Transverse colon (tissue), 4 donors: ENCODE data around the gene DNAAF5. TPM values are rescaled to one million over a fixed set of nuclear protein-coding genes. Genes with fewer than 3 reads are reported as not detected.

ENCODE experiments used
- DNase-seq: peaks from one replicate; pipeline ENCODE4 v3.0.0-alpha.2; 2019
- H3K27ac ChIP-seq, 4 donors: fragments of 200-600 bp; sonication (generic); 2 replicates each; pipeline ENCODE4 v1.5.1; 2016 to 2018; ENCODE audit warnings: inconsistent platforms in 4 of 4
- H3K27me3 ChIP-seq: fragments of 200-600 bp; sonication (generic); 2 replicates; pipeline ENCODE4 v1.5.1; 2017; ENCODE audit warnings: inconsistent platforms
- H3K36me3 ChIP-seq, 4 donors: fragments of 200-600 bp; sonication (generic); 2 replicates each; pipeline ENCODE4 v1.5.1; 2017 to 2019; ENCODE audit warnings: inconsistent platforms in 4 of 4
- H3K4me1 ChIP-seq, 4 donors: fragments of 200-600 bp; sonication (generic); 2 replicates each; pipeline ENCODE4 v1.5.1; 2017 to 2020; ENCODE audit warnings: inconsistent platforms in 4 of 4
- H3K4me3 ChIP-seq, 4 donors: fragments of 200-600 bp; sonication (generic); 1 replicate in 1 of 4; 2 replicates in 3 of 4; pipeline versions ENCODE4 v1.5.1 to v1.6.1; 2017 to 2019; ENCODE audit warnings: inconsistent platforms in 4 of 4
- H3K9me3 ChIP-seq, 2 donors: fragments of 200-600 bp; sonication (generic); 2 replicates each; pipeline ENCODE4 v1.5.1; 2017 to 2019; ENCODE audit warnings: inconsistent platforms in 2 of 2
- CTCF ChIP-seq, 5 experiments: fragments of 200-600 bp in 3 of 5; fragments of 450-650 bp in 2 of 5; sonication (generic) in 3 of 5; IDR thresholded peaks; 1 replicate in 2 of 5; 2 replicates in 3 of 5; pipeline ENCODE4 v1.5.1; 2016 to 2017; ENCODE audit warnings: antibody characterized with exemption in 5 of 5, inconsistent platforms in 3 of 5, mild to moderate bottlenecking in 2 of 5, moderate library complexity in 1 of 5
- EP300 ChIP-seq: sonication (generic); formaldehyde crosslinking; IDR thresholded peaks from one replicate; pipeline ENCODE4 v1.6.1; 2017; ENCODE audit warnings: antibody characterized with exemption, low read depth
- POLR2A ChIP-seq: fragments of 450-650 bp; IDR thresholded peaks from one replicate; pipeline ENCODE4 v1.6.1; 2016; ENCODE audit warnings: antibody characterized with exemption, mild to moderate bottlenecking, moderate library complexity
- POLR2AphosphoS5 ChIP-seq, 3 donors: sonication (generic); formaldehyde crosslinking; IDR thresholded peaks; one replicate each; pipeline ENCODE4 v1.6.1; 2016; ENCODE audit warnings: antibody characterized with exemption in 3 of 3
- WGBS, 2 donors: methylation state at CpG; one replicate each; pipeline ENCODE4 v1.1.5; 2018; ENCODE audit warnings: low coverage in 1 of 2; 5-methylcytosine and 5-hydroxymethylcytosine counted together
- in situ Hi-C, 4 donors: fragments of 200-750 bp; cut with MboI; loops; one replicate each; pipeline versions ENCODE4 v1.15.0 to v1.15.1; 2017; ENCODE audit warnings: low sequenced_read_pairs in 3 of 4, low pct_ligation_motif_present in 1 of 4, low pct_unique_long_range_greater_than_20kb in 1 of 4
- intact Hi-C: fragments of 100-400 bp; cut with DNase I; formaldehyde crosslinking; loops from one replicate; pipeline ENCODE4 v1.15.1; 2023; ENCODE audit warnings: low total_unique reads
- total RNA-seq, 4 donors: library from RNA; depleted of rRNA; stranded (reverse); fragments of >200 nt; gene quantifications; one replicate each; pipeline ENCODE4 v1.1.0, GENCODE V29; 2016

The DNAAF5 gene
- total RNA-seq, 4 donors from 2014 or later = 20.5 to 97.3 (median 34.6) TPM

DNA sequence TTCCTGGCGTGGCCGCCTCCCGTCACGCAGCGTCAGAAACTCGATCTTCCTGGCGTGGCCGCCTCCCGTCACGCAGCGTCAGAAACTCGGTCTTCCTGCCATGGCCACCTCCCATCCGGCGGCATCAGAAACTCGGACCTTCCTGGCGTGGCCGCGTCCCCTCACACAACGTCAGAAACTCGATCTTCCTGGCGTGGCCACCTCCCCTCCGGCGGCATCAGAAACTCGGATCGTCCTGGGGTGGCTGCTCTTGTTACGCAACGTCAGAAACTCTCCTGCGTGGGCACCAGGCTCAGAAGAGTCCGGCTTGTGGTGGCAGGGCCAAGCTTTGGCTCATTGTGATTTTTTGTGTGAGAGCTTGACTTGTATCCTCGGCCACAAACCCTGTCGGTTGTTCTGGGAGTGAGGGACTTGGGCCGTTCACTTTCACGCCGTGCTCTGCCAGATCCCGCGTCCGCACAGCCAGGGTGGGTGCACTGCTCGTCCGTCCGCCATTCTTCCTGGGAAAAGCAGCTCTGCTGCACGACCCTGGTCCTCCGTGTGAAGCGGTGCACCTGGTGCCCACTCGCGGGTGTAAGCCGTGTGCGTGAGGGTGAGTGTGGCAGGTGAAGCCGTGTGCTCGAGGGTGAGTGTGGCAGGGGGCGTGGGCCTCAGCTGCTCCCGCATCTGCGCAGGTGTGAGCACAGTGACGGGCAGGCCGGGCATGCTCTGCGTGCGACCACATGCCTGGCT lies 56.4 kb downstream of the DNAAF5 start:
- Histone ChIP-seq H3K9me3 (no peaks in the 10 kb centered on the region), H3K4me1 (peaks cover 0 to 11% (median 0%) of the 10 kb centered on the region in 4 donors), H3K4me3 (no peak overlapping the region), H3K36me3 (peaks cover 0 to 4% (median 0%) of the 10 kb centered on the region in 4 donors), H3K27ac (no peak overlapping the region), H3K27me3 (no peaks in the 10 kb centered on the region)
- in situ Hi-C loops = loop anchor here in 1 of 4 donors (10.0 kb wide), 1 partner anchor 92 kb away; the partner anchor contains the start of gene GET4
- WGBS, 2 donors = 93 to 97% methylated on average over 14 to 55 of the region's 56 CpGs
- intact Hi-C loops = no loop called here
- DNase-seq = no peak
- TF ChIP-seq CTCF (IDR thresholded peaks at IDR 0.05) (no peak), POLR2A (no peak), POLR2AphosphoS5 (IDR thresholded peaks at IDR 0.05) (no peak), EP300 (no peak)

- intact Hi-C loops = no loop called here
- Histone ChIP-seq H3K27ac (no peak overlapping the region), H3K9me3 (no peaks in the 10 kb centered on the region), H3K36me3 (peaks cover 0 to 4% (median 0%) of the 10 kb centered on the region in 4 donors), H3K4me1 (peaks cover 0 to 11% (median 0%) of the 10 kb centered on the region in 4 donors), H3K4me3 (no peak overlapping the region), H3K27me3 (no peaks in the 10 kb centered on the region)
- TF ChIP-seq POLR2AphosphoS5 (IDR thresholded peaks at IDR 0.05) = no peak
- no peak for TF ChIP-seq EP300
- TF ChIP-seq CTCF (IDR thresholded peaks at IDR 0.05) = no peak
- no peak for TF ChIP-seq POLR2A
- 70 to 93% methylated on average over 4 to 36 of the region's 36 CpGs for WGBS, 2 donors
- in situ Hi-C loops = loop anchor here in 1 of 4 donors (10.0 kb wide), 1 partner anchor 91 kb away; the partner anchor contains the start of gene GET4
- DNase-seq = no peak
These were observed 57.3 kb downstream of the DNAAF5 start for GRCh38 chr7:783556-784490.

DNA sequence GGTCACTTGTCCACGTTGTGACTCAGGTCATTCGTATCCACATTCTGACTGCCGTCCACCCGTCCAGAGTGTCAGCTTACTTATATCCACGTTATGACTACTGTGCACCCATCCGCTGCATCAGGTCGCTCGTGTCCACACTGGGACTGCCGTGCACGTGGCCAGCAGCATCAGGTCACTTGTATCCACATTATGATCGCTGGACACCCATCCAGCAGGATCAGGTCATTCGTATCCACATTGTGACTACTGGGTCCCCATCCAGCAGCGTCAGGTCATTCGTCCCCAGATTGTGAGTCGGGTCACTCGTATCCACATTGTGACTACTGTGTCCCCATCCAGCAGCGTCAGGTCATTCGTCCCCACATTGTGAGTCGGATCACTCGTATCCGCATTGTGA lies 58.5 kb downstream of the DNAAF5 start:
- TF ChIP-seq POLR2AphosphoS5 (IDR thresholded peaks at IDR 0.05) (no peak), EP300 (no peak), CTCF (IDR thresholded peaks at IDR 0.05) (no peak), POLR2A (no peak)
- H3K27ac ChIP-seq = no peak overlapping the region
- no peak for DNase-seq
- no peak overlapping the region for H3K4me3 ChIP-seq
- WGBS, 2 donors = 90 to 94% methylated on average over 10 to 21 of the region's 21 CpGs
- H3K36me3 ChIP-seq = peaks cover 0 to 4% (median 0%) of the 10 kb centered on the region in 4 donors
- intact Hi-C loops (loop anchor here (5.0 kb wide), 1 partner anchor 87 kb away; no protein-coding TSS in a partner anchor), in situ Hi-C loops (loop anchor here in 1 of 4 donors (10.0 kb wide), 1 partner anchor 90 kb away; the partner anchor contains the start of gene GET4)
- no peaks in the 10 kb centered on the region for H3K27me3 ChIP-seq
- no peaks in the 10 kb centered on the region for H3K9me3 ChIP-seq
- H3K4me1 ChIP-seq = peaks cover 0 to 3% (median 0%) of the 10 kb centered on the region in 4 donors
